ES-I3 (cell line): Measurements from ENCODE around the gene CCNK.

ENCODE experiments used
- H3K36me3 ChIP-seq: 2 replicates; pipeline ENCODE4 v1.6.1; 2013; ENCODE audit warnings: mild to moderate bottlenecking, low read length, control low read depth, moderate library complexity; ENCODE audit not compliant: insufficient read depth
- H3K4me1 ChIP-seq: 2 replicates; pipeline ENCODE4 v1.6.1; 2013; ENCODE audit warnings: mild to moderate bottlenecking, control low read depth, low read length; ENCODE audit not compliant: insufficient read depth
- H3K9ac ChIP-seq: 2 replicates; pipeline ENCODE4 v1.6.1; 2013; ENCODE audit warnings: low read depth, mild to moderate bottlenecking, low read length, moderate library complexity
- H3K9me3 ChIP-seq: 2 replicates; pipeline ENCODE4 v1.6.1; 2013; ENCODE audit warnings: mild to moderate bottlenecking, low read length, moderate library complexity; ENCODE audit not compliant: control insufficient read depth, insufficient read depth

The CCNK gene

GRCh38 chr14:99516156-99516870 lies 35.1 kb downstream of the CCNK start:
- Histone ChIP-seq H3K4me1 (peaks cover 7% of the 10 kb centered on the region), H3K9me3 (no peaks in the 10 kb centered on the region), H3K9ac (no peak overlapping the region), H3K36me3 (no peaks in the 10 kb centered on the region; the same call in none of the 2 replicates)

- peaks cover 8% of the 10 kb centered on the region for H3K4me1 ChIP-seq
- no peaks in the 10 kb centered on the region for H3K9me3 ChIP-seq
- no peak overlapping the region for H3K9ac ChIP-seq
- no peaks in the 10 kb centered on the region; the same call in none of the 2 replicates for H3K36me3 ChIP-seq
Observed at GRCh38 chr14:99516871-99517642, 35.8 kb downstream of the CCNK start.

- no peak overlapping the region for H3K9ac ChIP-seq
- H3K36me3 ChIP-seq = no peaks in the 10 kb centered on the region; the same call in 1 of the 2 replicates
- H3K9me3 ChIP-seq = no peaks in the 10 kb centered on the region
- peaks cover 16% of the 10 kb centered on the region for H3K4me1 ChIP-seq
Observed at GRCh38 chr14:99517643-99518381, 36.6 kb downstream of the CCNK start.

- H3K9me3 ChIP-seq = no peaks in the 10 kb centered on the region
- no peak overlapping the region for H3K9ac ChIP-seq
- no peaks in the 10 kb centered on the region for H3K36me3 ChIP-seq
- peaks cover 24% of the 10 kb centered on the region for H3K4me1 ChIP-seq
Observed at GRCh38 chr14:99518441-99519346, 37.5 kb downstream of the CCNK start.

GRCh38 chr14:99519347-99519881 lies 38.2 kb downstream of the CCNK start:
- peaks cover 30% of the 10 kb centered on the region for H3K4me1 ChIP-seq
- H3K9ac ChIP-seq = no peak overlapping the region
- H3K36me3 ChIP-seq = no peaks in the 10 kb centered on the region
- no peaks in the 10 kb centered on the region for H3K9me3 ChIP-seq

- H3K4me1 ChIP-seq = peaks cover 36% of the 10 kb centered on the region
- no peak overlapping the region for H3K9ac ChIP-seq
- H3K9me3 ChIP-seq = no peaks in the 10 kb centered on the region
- H3K36me3 ChIP-seq = no peaks in the 10 kb centered on the region
Observed at GRCh38 chr14:99519931-99520421, 38.8 kb downstream of the CCNK start.

GRCh38 chr14:99520571-99521081 lies 39.4 kb downstream of the CCNK start:
- Histone ChIP-seq H3K4me1 (peaks cover 40% of the 10 kb centered on the region), H3K36me3 (no peaks in the 10 kb centered on the region), H3K9ac (no peak overlapping the region), H3K9me3 (no peaks in the 10 kb centered on the region)

- no peaks in the 10 kb centered on the region for H3K36me3 ChIP-seq
- H3K9ac ChIP-seq = no peak overlapping the region
- peaks cover 40% of the 10 kb centered on the region for H3K4me1 ChIP-seq
Observed at GRCh38 chr14:99521176-99522024, 40.2 kb downstream of the CCNK start.

GRCh38 chr14:99522025-99522401 lies 40.8 kb downstream of the CCNK start:
- Histone ChIP-seq H3K9ac (no peak overlapping the region), H3K36me3 (no peaks in the 10 kb centered on the region), H3K9me3 (no peaks in the 10 kb centered on the region), H3K4me1 (peaks cover 40% of the 10 kb centered on the region)

More at GRCh38 chr14:99521176-99522024, 40.2 kb downstream of the CCNK start:
- no peaks in the 10 kb centered on the region for H3K9me3 ChIP-seq

- Histone ChIP-seq H3K4me1 (peaks cover 40% of the 10 kb centered on the region), H3K9me3 (no peaks in the 10 kb centered on the region), H3K9ac (no peak overlapping the region), H3K36me3 (no peaks in the 10 kb centered on the region)
Observed at GRCh38 chr14:99522457-99522891, 41.3 kb downstream of the CCNK start.

GRCh38 chr14:99522934-99523703 lies 41.9 kb downstream of the CCNK start:
- no peaks in the 10 kb centered on the region for H3K36me3 ChIP-seq
- peaks cover 40% of the 10 kb centered on the region for H3K4me1 ChIP-seq
- H3K9ac ChIP-seq = no peak overlapping the region
- H3K9me3 ChIP-seq = no peaks in the 10 kb centered on the region

GRCh38 chr14:99523704-99524055 lies 42.5 kb downstream of the CCNK start:
- Histone ChIP-seq H3K9ac (no peak overlapping the region), H3K9me3 (no peaks in the 10 kb centered on the region), H3K4me1 (peaks cover 40% of the 10 kb centered on the region), H3K36me3 (no peaks in the 10 kb centered on the region)
